Activated CD4-positive, alpha-beta T cell treated with anti-CD3 and anti-CD28 coated beads, Interleukin-2, amount 10 ng/mL, durations not matched to agents 7 days and 5 days (primary cell): ENCODE results near the gene CNN1. TPM values are rescaled to one million over a fixed set of nuclear protein-coding genes. Genes with fewer than 3 reads are reported as not detected.
A peak's percentile ranks its signal among the peaks of the same experiment; 100 is the strongest.

Experiments
- CTCF ChIA-PET: fragments of 350-600 bp; sonication (Branson Sonifier 250); formaldehyde crosslinking; loops from one replicate; lab custom pipeline; 2021; ENCODE audit warnings: antibody characterized with exemption; lab: Charles Lee
- POLR2A ChIA-PET: fragments of 350-600 bp; sonication (Branson Sonifier 250); formaldehyde crosslinking; loops from one replicate; lab custom pipeline; 2021; ENCODE audit warnings: antibody characterized with exemption; lab: Charles Lee
- DNase-seq: peaks from one replicate; pipeline ENCODE4 v3.0.0-alpha.2; 2020
- H3K27ac Mint-ChIP-seq: one replicate; pipeline ENCODE4 v1.8.0; 2021; ENCODE audit warnings: mild to moderate bottlenecking, moderate library complexity, mixed read lengths
- H3K27me3 Mint-ChIP-seq: one replicate; pipeline ENCODE4 v1.8.0; 2021; ENCODE audit warnings: mixed read lengths
- H3K36me3 Mint-ChIP-seq: one replicate; pipeline ENCODE4 v1.8.0; 2021; ENCODE audit warnings: low read depth, mixed read lengths
- H3K4me1 Mint-ChIP-seq: one replicate; pipeline ENCODE4 v1.8.0; 2021; ENCODE audit warnings: mixed read lengths
- H3K4me3 Mint-ChIP-seq: one replicate; pipeline ENCODE4 v1.8.0; 2021; ENCODE audit warnings: mild to moderate bottlenecking, moderate library complexity, mixed read lengths
- H3K9me3 Mint-ChIP-seq: one replicate; pipeline ENCODE4 v1.8.0; 2021; ENCODE audit warnings: mixed read lengths
- total RNA-seq, 2 experiments: library from RNA; stranded (reverse); gene quantifications; one replicate each; pipeline ENCODE4 v1.2.3, GENCODE V29; 2021

CNN1 gene
- total RNA-seq, 2 experiments from 2014 or later, result not detected

GRCh38 chr19:11577451-11578257 lies 39.0 kb downstream of the CNN1 start, which contains the start of gene ACP5:
ACP5 (minus strand) TSS chr19:11577645; CDS start chr19:11577317, 328 bp downstream.
- Mint-ChIP-seq H3K27ac (peak within 1 kb of the TSS; percentile 36), H3K9me3 (no peaks in the 10 kb centered on the region), H3K4me3 (peak within 1 kb of the TSS; percentile 71), H3K27me3 (no peaks in the 10 kb centered on the region), H3K36me3 (peaks cover 2% of the 10 kb centered on the region), H3K4me1 (peaks cover 35% of the 10 kb centered on the region)
- ChIA-PET POLR2A (no interaction called here), CTCF (interaction anchor here (0.5 to 2.5 kb wide), 3 partner anchors 9 to 141 kb away, joined by 3 to 10 read pairs (median 3); no protein-coding TSS in a partner anchor)
- no peak for DNase-seq

- H3K27me3 Mint-ChIP-seq, result no peaks in the 10 kb centered on the region
- POLR2A ChIA-PET, result no interaction called here
- peak overlapping the region; percentile 71 for H3K4me3 Mint-ChIP-seq
- peaks cover 2% of the 10 kb centered on the region for H3K36me3 Mint-ChIP-seq
- peaks cover 35% of the 10 kb centered on the region for H3K4me1 Mint-ChIP-seq
- CTCF ChIA-PET, result interaction anchor here (0.8 to 2.5 kb wide), 6 partner anchors 9 to 96 kb away, joined by 3 to 10 read pairs (median 4); no protein-coding TSS in a partner anchor
- H3K27ac Mint-ChIP-seq, result peak overlapping the region; percentile 76
- H3K9me3 Mint-ChIP-seq, result no peaks in the 10 kb centered on the region
- peak; percentile 37 for DNase-seq
These were observed 39.8 kb downstream of the CNN1 start for GRCh38 chr19:11578258-11579142.

GRCh38 chr19:11580116-11580515 lies 41.5 kb downstream of the CNN1 start:
- no peak overlapping the region for H3K4me3 Mint-ChIP-seq
- no peaks in the 10 kb centered on the region for H3K27me3 Mint-ChIP-seq
- H3K4me1 Mint-ChIP-seq, result peaks cover 31% of the 10 kb centered on the region
- ChIA-PET CTCF (interaction anchor here (0.6 to 2.5 kb wide), 9 partner anchors 11 to 83 kb away, joined by 3 to 10 read pairs (median 3); partner anchors contain the start of genes CNN1 and ELOF1), POLR2A (no interaction called here)
- peaks cover 2% of the 10 kb centered on the region for H3K36me3 Mint-ChIP-seq
- no peaks in the 10 kb centered on the region for H3K9me3 Mint-ChIP-seq
- H3K27ac Mint-ChIP-seq, result peak overlapping the region; percentile 25
- DNase-seq, result no peak

GRCh38 chr19:11581740-11582139 lies 43.1 kb downstream of the CNN1 start:
- POLR2A ChIA-PET, result interaction anchor here (1.3 kb wide), 1 partner anchor 201 kb away, joined by 5 read pairs; no protein-coding TSS in a partner anchor
- Mint-ChIP-seq H3K27ac (peak overlapping the region; percentile 99), H3K9me3 (no peaks in the 10 kb centered on the region), H3K27me3 (no peaks in the 10 kb centered on the region), H3K4me1 (peaks cover 36% of the 10 kb centered on the region), H3K36me3 (no peaks in the 10 kb centered on the region), H3K4me3 (peak overlapping the region; percentile 51)
- peak; percentile 49 for DNase-seq
- CTCF ChIA-PET, result interaction anchor here (0.6 to 2.8 kb wide), 3 partner anchors 10 to 46 kb away, joined by 3 to 8 read pairs (median 8); no protein-coding TSS in a partner anchor

- Mint-ChIP-seq H3K4me3 (no peak overlapping the region), H3K9me3 (no peaks in the 10 kb centered on the region), H3K27me3 (no peaks in the 10 kb centered on the region), H3K36me3 (no peaks in the 10 kb centered on the region), H3K4me1 (peaks cover 26% of the 10 kb centered on the region), H3K27ac (no peak overlapping the region)
- POLR2A ChIA-PET, result no interaction called here
- CTCF ChIA-PET, result interaction anchor here (0.6 to 1.3 kb wide), 2 partner anchors 25 to 132 kb away, joined by 3 to 4 read pairs; no protein-coding TSS in a partner anchor
- no peak for DNase-seq
These were observed 47.7 kb downstream of the CNN1 start for GRCh38 chr19:11586331-11586730.

GRCh38 chr19:11587302-11587974 lies 48.8 kb downstream of the CNN1 start:
- Mint-ChIP-seq H3K4me3 (no peak overlapping the region), H3K27ac (no peak overlapping the region), H3K36me3 (no peaks in the 10 kb centered on the region), H3K27me3 (no peaks in the 10 kb centered on the region), H3K4me1 (peaks cover 18% of the 10 kb centered on the region), H3K9me3 (no peaks in the 10 kb centered on the region)
- ChIA-PET CTCF (interaction anchor here (0.9 to 1.8 kb wide), 4 partner anchors 9 to 27 kb away, joined by 3 to 8 read pairs (median 4); no protein-coding TSS in a partner anchor), POLR2A (no interaction called here)
- DNase-seq, result peak; percentile 82

GRCh38 chr19:11587975-11588631 lies 49.5 kb downstream of the CNN1 start:
- H3K36me3 Mint-ChIP-seq, result no peaks in the 10 kb centered on the region
- no peaks in the 10 kb centered on the region for H3K27me3 Mint-ChIP-seq
- H3K4me3 Mint-ChIP-seq, result no peak overlapping the region
- no peak for DNase-seq
- H3K9me3 Mint-ChIP-seq, result no peaks in the 10 kb centered on the region
- CTCF ChIA-PET, result interaction anchor here (0.6 to 1.8 kb wide), 8 partner anchors 10 to 207 kb away, joined by 3 to 8 read pairs (median 4); partner anchors contain the start of gene ELOF1
- no peak overlapping the region for H3K27ac Mint-ChIP-seq
- peaks cover 18% of the 10 kb centered on the region for H3K4me1 Mint-ChIP-seq
- POLR2A ChIA-PET, result interaction anchor here (0.5 kb wide), 1 partner anchor 1175 kb away, joined by 4 read pairs; no protein-coding TSS in a partner anchor

- H3K4me3 Mint-ChIP-seq, result no peak overlapping the region
These were observed 55.4 kb downstream of the CNN1 start for GRCh38 chr19:11594084-11594483.

GRCh38 chr19:11596156-11596555 lies 57.5 kb downstream of the CNN1 start:
- ChIA-PET POLR2A (no interaction called here), CTCF (interaction anchor here (0.9 to 2.2 kb wide), 4 partner anchors 13 to 67 kb away, joined by 3 to 7 read pairs (median 4); partner anchors contain the start of gene ECSIT)
- no peak for DNase-seq
- Mint-ChIP-seq H3K9me3 (no peaks in the 10 kb centered on the region), H3K27ac (peak overlapping the region; percentile 20), H3K4me1 (peaks cover 22% of the 10 kb centered on the region), H3K36me3 (peaks cover 8% of the 10 kb centered on the region), H3K27me3 (no peaks in the 10 kb centered on the region), H3K4me3 (peak overlapping the region; percentile 91)

More at GRCh38 chr19:11594084-11594483, 55.4 kb downstream of the CNN1 start:
- POLR2A ChIA-PET, result no interaction called here
- Mint-ChIP-seq H3K4me1 (peaks cover 16% of the 10 kb centered on the region), H3K9me3 (no peaks in the 10 kb centered on the region), H3K27me3 (no peaks in the 10 kb centered on the region), H3K27ac (no peak overlapping the region), H3K36me3 (peaks cover 2% of the 10 kb centered on the region)
- no peak for DNase-seq
- CTCF ChIA-PET, result interaction anchor here (0.7 to 1.7 kb wide), 6 partner anchors 9 to 112 kb away, joined by 3 to 6 read pairs (median 4); no protein-coding TSS in a partner anchor

GRCh38 chr19:11597202-11598102 lies 58.8 kb downstream of the CNN1 start, which contains the start of gene ZNF627:
ZNF627 (plus strand) TSS chr19:11597483; CDS start chr19:11597628, 145 bp downstream.
- ChIA-PET CTCF (interaction anchor here (0.9 to 2.2 kb wide), 4 partner anchors 14 to 69 kb away, joined by 3 to 7 read pairs (median 4); partner anchors contain the start of gene ECSIT), POLR2A (no interaction called here)
- Mint-ChIP-seq H3K27me3 (no peaks in the 10 kb centered on the region), H3K4me1 (peaks cover 22% of the 10 kb centered on the region), H3K36me3 (peaks cover 12% of the 10 kb centered on the region), H3K27ac (peak within 1 kb of the TSS; percentile 92), H3K9me3 (peaks cover 4% of the 10 kb centered on the region), H3K4me3 (peak within 1 kb of the TSS; percentile 91)
- DNase-seq, result peak; percentile 98
